ENCODE measurements around the gene GABRP. TPM values are rescaled to one million over a fixed set of nuclear protein-coding genes. Genes with fewer than 3 reads are reported as not detected.

Gene GABRP
- polyA plus RNA-seq (0.06 to 0.28 TPM (median 0.18 TPM) in 3 replicates), polyA minus RNA-seq (0.13 TPM in 2 of 3 replicates, not detected in the other)
- polyA plus RNA-seq (2011; ENCODE audit: low read depth) = not detected
- polyA plus RNA-seq (2011; cell fraction: cytosol; rRNA removed) = 0.09 and 0.28 TPM in 2 replicates
- polyA plus RNA-seq (2011; cell fraction: nucleus; rRNA removed) = 0.20 and 0.67 TPM in 2 replicates
- polyA plus RNA-seq (2012; ENCODE audit: low replicate concordance) = 0.19 TPM in 1 of 2 replicates, not detected in the other
- not detected for polyA minus RNA-seq (2011; cell fraction: cytosol; rRNA and poly(A)+ RNA removed)
- 0.32 TPM in 1 of 2 replicates, not detected in the other for polyA minus RNA-seq (2011; cell fraction: nucleus; rRNA and poly(A)+ RNA removed)

DNA sequence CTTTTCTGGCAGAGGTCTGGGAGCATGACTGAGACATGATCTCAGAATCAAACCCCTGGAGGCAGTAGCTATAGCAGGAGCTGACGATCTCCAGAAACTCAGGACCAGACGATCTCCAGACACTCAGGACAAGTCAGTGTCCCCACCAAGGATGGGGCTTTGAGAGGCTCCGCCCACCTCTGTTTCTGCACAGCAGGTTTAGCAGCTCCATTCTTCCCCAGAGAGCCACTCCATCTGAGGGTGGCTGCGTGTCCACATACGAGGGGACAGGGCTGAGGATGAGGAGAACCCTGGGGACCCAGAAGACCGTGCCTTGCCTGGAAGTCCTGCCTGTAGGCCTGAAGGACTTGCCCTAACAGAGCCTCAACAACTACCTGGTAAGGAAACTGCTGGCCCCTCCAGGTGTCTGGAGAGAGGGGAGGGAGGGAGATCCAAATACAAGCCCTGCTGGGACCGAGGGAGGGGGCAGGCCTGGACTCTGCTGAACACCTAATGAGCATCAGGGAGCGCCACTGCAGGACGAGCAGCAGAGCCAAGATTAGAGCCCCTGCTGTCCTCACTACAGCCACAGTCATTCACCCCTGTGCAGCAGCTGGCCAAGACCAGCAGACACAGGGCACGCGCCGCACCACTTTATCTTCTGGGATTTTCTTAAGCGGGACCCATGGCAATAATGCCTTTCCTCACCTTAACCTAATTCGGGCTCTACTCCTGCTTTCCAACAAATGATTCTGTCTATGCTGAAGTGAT, at the start of gene GABRP:
Gene GABRP (plus strand): TSS at position 228 of the 750 bp plus-strand sequence. CDS start 4,891 bp downstream, outside the sequence.
- Histone ChIP-seq H3K9me1 (ENCODE audit: control insufficient read depth, extremely low read depth, insufficient read depth, low read length) (no peaks in the 10 kb centered on the region), H3K4me1 (ENCODE audit: control insufficient read depth, extremely low read depth, insufficient read depth, low read length) (no peaks in the 10 kb centered on the region), H3K79me2 (ENCODE audit: control insufficient read depth, insufficient read depth, low read length) (no peaks in the 10 kb centered on the region), H4K20me1 (ENCODE audit: control insufficient read depth, extremely low read depth, insufficient read depth, low read length) (no peaks in the 10 kb centered on the region), H3K9ac (ENCODE audit: control insufficient read depth, extremely low read depth, insufficient read depth, low read length) (no peak within 1 kb of the TSS), H3K27ac (ENCODE audit: control insufficient read depth, insufficient read depth, low read length) (no peak within 1 kb of the TSS), H2AFZ (ENCODE audit: control insufficient read depth, low read length) (no peak within 1 kb of the TSS), H3K36me3 (ENCODE audit: control insufficient read depth in 2 of 2, extremely low read depth in 1 of 2, insufficient read depth in 2 of 2, low read length in 2 of 2) (no peaks in the 10 kb centered on the region), H3K9me3 (ENCODE audit: control insufficient read depth, low read depth, low read length) (no peaks in the 10 kb centered on the region), H3K4me2 (ENCODE audit: control insufficient read depth, extremely low read depth, insufficient read depth, low read depth, low read length) (no peak within 1 kb of the TSS), H3K4me3 (ENCODE audit: control insufficient read depth in 2 of 3, extremely low read depth in 1 of 3, insufficient read depth in 2 of 3, low read depth in 1 of 3, low read length in 3 of 3) (no peak within 1 kb of the TSS), H3K27me3 (ENCODE audit: control insufficient read depth, extremely low read depth, insufficient read depth, low read length) (no peaks in the 10 kb centered on the region)
- dilution Hi-C loops (cut with MboI; ENCODE audit: extremely low pct_ligation_motif_present, low sequenced_read_pairs) = no loop called here
- TF ChIP-seq CTCF (optimal IDR thresholded peaks at IDR 0.05 in 1 of 3, IDR thresholded peaks at IDR 0.05 in 1 of 3, conservative IDR thresholded peaks at IDR 0.05 in 1 of 3; ENCODE audit: extremely low read depth in 1 of 3, insufficient read depth in 2 of 3, low read length in 3 of 3) = no peak
- TF ChIP-seq EZH2 (IDR thresholded peaks at IDR 0.05; ENCODE audit: low read length) = no peak
- no peak for DNase-seq (ENCODE audit: low read depth, low spot score)
- no peak for FAIRE-seq

DNA sequence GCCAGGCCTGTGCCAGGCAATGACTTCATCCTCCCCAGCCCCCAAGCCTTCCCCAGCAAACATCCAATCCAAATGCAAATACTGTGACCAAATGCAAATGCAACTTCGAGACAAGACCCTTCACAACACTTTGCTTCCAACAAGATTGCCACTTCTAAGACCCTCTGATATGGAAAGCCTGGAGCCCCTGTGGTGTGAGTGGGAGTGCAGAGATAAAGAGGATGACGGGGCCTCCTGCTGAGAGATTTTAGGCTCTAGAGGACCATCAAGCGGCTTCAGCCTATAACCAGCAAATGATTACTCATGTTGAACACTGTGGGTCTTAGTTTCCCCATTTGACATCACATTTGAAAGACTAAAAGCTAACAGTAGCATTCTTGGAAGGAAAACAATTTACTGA, 46.6 kb upstream of the GABRP start:
- dilution Hi-C loops (cut with MboI; ENCODE audit: extremely low pct_ligation_motif_present, low sequenced_read_pairs) = no loop called here
- Histone ChIP-seq H3K4me2 (ENCODE audit: control insufficient read depth, extremely low read depth, insufficient read depth, low read depth, low read length) (no peak overlapping the region), H3K79me2 (ENCODE audit: control insufficient read depth, insufficient read depth, low read length) (no peaks in the 10 kb centered on the region), H3K9ac (ENCODE audit: control insufficient read depth, extremely low read depth, insufficient read depth, low read length) (no peak overlapping the region), H3K27me3 (ENCODE audit: control insufficient read depth, extremely low read depth, insufficient read depth, low read length) (no peaks in the 10 kb centered on the region), H3K9me1 (ENCODE audit: control insufficient read depth, extremely low read depth, insufficient read depth, low read length) (no peaks in the 10 kb centered on the region), H4K20me1 (ENCODE audit: control insufficient read depth, extremely low read depth, insufficient read depth, low read length) (no peaks in the 10 kb centered on the region), H3K36me3 (ENCODE audit: control insufficient read depth in 2 of 2, extremely low read depth in 1 of 2, insufficient read depth in 2 of 2, low read length in 2 of 2) (no peaks in the 10 kb centered on the region), H3K4me1 (ENCODE audit: control insufficient read depth, extremely low read depth, insufficient read depth, low read length) (no peaks in the 10 kb centered on the region), H3K4me3 (ENCODE audit: control insufficient read depth in 2 of 3, extremely low read depth in 1 of 3, insufficient read depth in 2 of 3, low read depth in 1 of 3, low read length in 3 of 3) (no peak overlapping the region), H3K27ac (ENCODE audit: control insufficient read depth, insufficient read depth, low read length) (no peak overlapping the region), H2AFZ (ENCODE audit: control insufficient read depth, low read length) (no peak overlapping the region), H3K9me3 (ENCODE audit: control insufficient read depth, low read depth, low read length) (no peaks in the 10 kb centered on the region)
- DNase-seq (ENCODE audit: low read depth, low spot score) (no peak), FAIRE-seq (no peak)
- TF ChIP-seq EZH2 (IDR thresholded peaks at IDR 0.05; ENCODE audit: low read length) (no peak), CTCF (optimal IDR thresholded peaks at IDR 0.05 in 1 of 3, IDR thresholded peaks at IDR 0.05 in 1 of 3, conservative IDR thresholded peaks at IDR 0.05 in 1 of 3; ENCODE audit: extremely low read depth in 1 of 3, insufficient read depth in 2 of 3, low read length in 3 of 3) (no peak)
